AG09319 (cell line): ENCODE data around the gene SEC24D.

Experiments used
- DNase-seq: peaks from one replicate; pipeline ENCODE4 v3.0.0-alpha.2; 2010; ENCODE audit warnings: low read depth; ENCODE audit errors: extremely low read depth
- CTCF ChIP-seq: IDR thresholded peaks from 2 replicates; pipeline ENCODE4 v1.5.1; 2011; ENCODE audit warnings: low read depth, mild to moderate bottlenecking, inconsistent platforms, low read length, moderate library complexity

SEC24D gene

DNA sequence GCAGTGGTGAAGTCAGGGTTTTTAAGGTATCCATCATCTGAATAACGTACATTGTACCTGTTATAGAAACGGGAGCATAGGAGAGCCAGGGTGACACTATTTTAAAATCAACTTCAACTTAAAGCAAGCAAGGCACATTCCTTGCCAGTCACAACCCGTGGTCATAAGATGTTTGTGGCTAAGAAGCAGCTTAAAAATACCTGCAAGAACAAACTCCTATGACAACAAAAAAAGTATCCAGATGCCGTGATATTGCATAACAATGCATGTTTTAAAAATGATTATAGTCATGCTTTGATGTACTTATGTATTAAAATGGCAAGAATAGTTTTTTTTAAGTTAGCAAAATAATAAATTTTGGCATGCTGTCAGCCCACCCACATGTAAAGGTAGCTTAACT is 36.3 kb upstream of the SEC24D start:
- DNase-seq: no peak
- TF ChIP-seq CTCF: no peak

GRCh38 chr4:118869808-118870342 is 33.9 kb upstream of the SEC24D start:
- DNase-seq: no peak
- no peak for TF ChIP-seq CTCF

- no peak for TF ChIP-seq CTCF
- DNase-seq: peak; percentile 52
These were observed 31.6 kb upstream of the SEC24D start for GRCh38 chr4:118867311-118868067.

- no peak for TF ChIP-seq CTCF
- no peak for DNase-seq
These were observed 30.5 kb upstream of the SEC24D start for GRCh38 chr4:118866442-118866841.

GRCh38 chr4:118865091-118865708 is 29.3 kb upstream of the SEC24D start:
- no peak for DNase-seq
- peak; percentile 77 for TF ChIP-seq CTCF

DNA sequence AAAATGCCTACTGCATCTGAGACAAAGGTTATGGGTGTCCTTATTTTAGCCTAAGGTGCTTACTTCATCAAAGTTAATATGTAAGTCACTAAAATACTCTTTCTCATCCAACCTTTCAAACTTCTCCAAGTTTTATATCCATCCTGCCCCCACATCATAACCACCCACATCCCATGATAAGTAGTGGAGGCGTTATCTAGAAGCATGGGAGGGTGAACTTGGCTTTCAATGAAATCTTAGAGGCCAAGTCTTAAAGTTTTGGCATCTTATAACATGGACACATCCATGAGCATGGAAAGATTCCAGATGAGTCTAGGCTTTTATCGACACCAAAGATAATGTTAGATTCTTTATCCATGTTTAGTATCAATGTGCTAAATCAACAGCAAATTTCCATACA is 22.9 kb upstream of the SEC24D start:
- no peak for DNase-seq
- no peak for TF ChIP-seq CTCF

DNA sequence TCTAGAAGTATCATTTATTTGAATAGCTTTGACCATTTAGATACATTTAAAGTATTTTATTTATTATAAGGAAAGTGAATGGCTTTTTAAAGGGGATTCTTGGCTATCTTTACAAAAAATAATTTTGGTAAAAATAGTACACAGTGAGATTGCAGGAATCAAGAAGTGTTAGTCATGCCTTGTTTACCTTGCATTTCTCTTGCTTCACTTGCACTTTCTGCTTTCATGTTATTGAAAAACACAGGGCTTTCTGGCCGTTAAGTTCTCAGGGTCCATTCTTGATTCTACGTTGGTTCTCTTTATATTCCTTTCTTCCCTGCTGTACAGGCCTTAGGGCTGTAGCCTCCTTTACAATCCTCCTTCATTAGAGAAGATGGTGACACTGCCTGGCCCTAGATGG is 21.8 kb upstream of the SEC24D start:
- DNase-seq: no peak
- TF ChIP-seq CTCF: no peak
